Putamen (tissue), 1 donor: ENCODE results near the gene ELK4.

Source experiments
- DNase-seq: peaks from one replicate; pipeline ENCODE4 v3.0.0-alpha.2; 2016; ENCODE audit warnings: low spot score

The ELK4 gene

GRCh38 chr1:205631768-205632668 lies at the start of gene ELK4:
Gene ELK4 (minus strand): TSS chr1:205632011. CDS start chr1:205623882, 8,129 bp downstream.
- peak; percentile 98 for DNase-seq

GRCh38 chr1:205681364-205681763 lies 49.6 kb upstream of the ELK4 start:
- DNase-seq = no peak

GRCh38 chr1:205680073-205680851 lies 48.5 kb upstream of the ELK4 start, which contains the start of gene SLC45A3:
Gene SLC45A3 (minus strand): TSS chr1:205680509. CDS start chr1:205664656, 15,853 bp downstream.
- DNase-seq = peak; percentile 72

GRCh38 chr1:205678286-205679111 lies 46.7 kb upstream of the ELK4 start:
- peak; percentile 52 for DNase-seq

- DNase-seq = no peak
Observed at GRCh38 chr1:205677167-205677566, 45.4 kb upstream of the ELK4 start.

- peak; percentile 92 for DNase-seq
Observed at GRCh38 chr1:205676597-205676996, 44.8 kb upstream of the ELK4 start.

GRCh38 chr1:205676002-205676401 lies 44.2 kb upstream of the ELK4 start:
- DNase-seq = no peak

GRCh38 chr1:205675247-205675646 lies 43.4 kb upstream of the ELK4 start:
- no peak for DNase-seq

GRCh38 chr1:205672970-205673369 lies 41.2 kb upstream of the ELK4 start:
- no peak for DNase-seq

GRCh38 chr1:205672395-205672889 lies 40.6 kb upstream of the ELK4 start:
- no peak for DNase-seq

- no peak for DNase-seq
Observed at GRCh38 chr1:205670611-205671430, 39.0 kb upstream of the ELK4 start.

GRCh38 chr1:205670150-205670446 lies 38.3 kb upstream of the ELK4 start:
- no peak for DNase-seq

GRCh38 chr1:205669341-205670149 lies 37.7 kb upstream of the ELK4 start:
- peak; percentile 62 for DNase-seq

- DNase-seq = no peak
Observed at GRCh38 chr1:205668951-205669340, 37.1 kb upstream of the ELK4 start.

- DNase-seq = peak; percentile 55
Observed at GRCh38 chr1:205667909-205668643, 36.3 kb upstream of the ELK4 start.

- no peak for DNase-seq
Observed at GRCh38 chr1:205666372-205667166, 34.8 kb upstream of the ELK4 start.

- no peak for DNase-seq
Observed at GRCh38 chr1:205665201-205666045, 33.6 kb upstream of the ELK4 start.
